HG03378 (cell line): ENCODE results near the gene XYLT1.

Experiments
- ATAC-seq: cut with Tn5 transposase; IDR thresholded peaks from one replicate; pipeline ENCODE4 v1.9.1; 2021; ENCODE audit warnings: mild to moderate bottlenecking, moderate library complexity; ENCODE audit not compliant: unreplicated experiment

XYLT1 gene

DNA sequence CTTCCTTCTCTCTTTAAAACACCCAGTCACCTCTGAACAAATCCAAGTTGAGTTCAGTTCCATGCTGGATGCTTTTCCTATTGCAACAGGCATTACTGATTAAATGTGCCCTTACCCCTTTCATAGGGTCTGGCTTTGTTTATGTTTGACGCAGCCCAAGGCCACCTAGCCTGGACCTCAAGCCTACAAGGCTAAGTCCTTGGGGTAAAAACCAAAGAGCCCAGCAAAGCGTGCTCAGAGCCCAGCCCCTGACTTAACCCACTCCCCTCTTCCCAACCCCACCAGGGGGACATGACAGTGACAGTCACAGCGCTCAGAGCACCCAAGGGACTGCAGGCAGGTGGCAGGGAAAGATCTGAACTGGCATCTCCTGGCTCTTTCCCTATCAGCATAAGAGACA is 200.6 kb downstream of the XYLT1 start:
- no peak for ATAC-seq

DNA sequence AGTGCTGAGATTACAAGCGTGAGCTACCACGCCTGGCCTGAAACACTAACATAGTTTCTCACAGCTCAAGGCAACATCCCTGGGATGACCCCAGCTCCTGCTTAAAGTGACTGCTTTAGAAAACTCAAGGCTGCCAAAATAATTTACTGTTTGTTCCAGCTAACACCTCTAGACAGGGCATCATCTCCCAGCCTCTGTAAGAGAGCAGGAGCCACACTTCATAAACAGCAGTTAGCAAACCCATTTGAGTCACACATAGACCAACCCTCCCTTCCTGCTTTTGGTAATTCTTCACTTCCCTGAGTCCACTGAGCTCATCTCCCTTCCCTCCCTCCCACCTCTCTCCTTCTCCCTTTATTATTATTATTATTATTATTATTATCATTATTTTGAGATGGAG is 201.3 kb downstream of the XYLT1 start:
- ATAC-seq, result no peak

DNA sequence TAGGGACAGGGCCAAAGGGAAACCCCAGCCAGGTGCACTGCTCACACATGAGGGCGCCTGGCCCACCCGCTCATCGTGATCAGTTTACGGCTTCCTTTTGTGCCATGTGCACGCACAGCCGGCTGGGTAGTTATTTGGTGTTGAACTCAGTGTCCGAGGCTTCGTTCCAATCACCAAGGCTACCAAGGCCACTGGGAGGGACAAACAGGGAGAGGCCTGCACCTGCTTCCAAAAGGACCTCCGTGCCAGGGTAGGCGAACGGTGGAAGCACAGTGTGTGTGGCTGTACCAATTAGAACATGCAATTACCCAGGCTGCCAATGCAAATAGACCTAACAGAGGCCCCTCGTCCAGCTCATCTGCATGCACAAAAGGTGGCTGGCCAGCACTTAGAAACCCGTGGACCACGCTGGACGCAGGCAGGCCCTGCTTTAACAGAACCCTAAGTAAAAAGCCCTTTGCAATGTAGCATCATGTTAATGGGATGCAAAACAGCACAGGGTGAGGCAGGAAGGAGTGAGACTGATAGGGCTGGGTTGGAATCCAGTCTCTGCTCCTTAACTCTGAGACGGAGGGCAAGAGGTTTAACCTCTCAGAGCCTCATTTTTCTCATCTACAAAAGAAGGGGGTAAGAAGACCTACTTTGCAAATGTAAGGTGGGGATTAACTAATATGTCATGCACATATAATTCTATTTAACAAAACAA is 204.0 kb downstream of the XYLT1 start:
- no peak for ATAC-seq

DNA sequence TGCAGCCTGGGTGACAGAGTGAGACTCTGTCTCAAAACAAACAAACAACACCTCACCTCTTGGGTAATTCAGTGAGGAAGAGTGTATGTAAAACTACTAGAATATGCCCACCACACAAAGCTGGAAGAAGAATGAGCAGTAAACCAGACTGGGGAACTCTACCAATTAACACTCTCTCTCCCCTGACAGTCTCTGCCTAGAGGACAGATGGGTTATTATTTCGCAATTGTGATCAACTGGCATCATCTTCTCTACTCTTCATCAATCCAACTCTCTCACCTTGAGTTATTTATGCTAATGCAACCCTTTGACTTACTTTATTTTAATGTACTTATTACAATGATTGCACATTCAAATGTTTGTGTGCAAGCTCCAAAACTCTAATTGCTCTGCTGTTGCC is 205.6 kb downstream of the XYLT1 start:
- ATAC-seq, result no peak

DNA sequence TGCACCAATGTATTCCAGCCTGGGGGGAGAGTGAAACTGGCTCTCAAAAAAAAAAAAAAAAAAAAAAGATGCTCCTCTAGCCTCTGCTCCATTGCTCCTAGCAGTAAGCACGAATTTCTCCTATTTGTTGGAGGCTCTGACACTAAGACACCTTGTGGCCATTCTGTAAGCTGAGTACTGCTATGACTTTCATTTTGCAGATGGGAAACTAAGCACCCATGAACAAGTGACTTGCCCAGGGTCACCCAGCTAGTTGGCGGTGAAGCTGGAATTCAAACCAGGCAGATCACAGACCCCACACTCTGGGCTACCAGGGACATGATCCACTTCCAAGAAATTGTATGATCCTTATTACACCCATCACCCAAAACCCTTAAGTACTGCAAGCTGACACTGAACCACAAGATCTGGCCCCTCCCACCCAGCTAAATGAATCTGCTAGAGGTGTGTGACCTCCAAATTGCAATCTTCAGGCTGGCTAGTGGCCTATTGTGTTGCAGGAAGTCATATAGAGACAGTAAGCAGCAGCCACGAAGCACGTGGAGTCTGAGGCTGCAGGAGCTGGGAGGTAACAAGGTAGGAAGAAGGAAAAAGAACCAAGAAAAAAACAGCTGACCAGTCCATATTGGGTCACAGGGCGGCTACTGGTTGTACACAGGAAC is 209.4 kb downstream of the XYLT1 start:
- ATAC-seq, result no peak

DNA sequence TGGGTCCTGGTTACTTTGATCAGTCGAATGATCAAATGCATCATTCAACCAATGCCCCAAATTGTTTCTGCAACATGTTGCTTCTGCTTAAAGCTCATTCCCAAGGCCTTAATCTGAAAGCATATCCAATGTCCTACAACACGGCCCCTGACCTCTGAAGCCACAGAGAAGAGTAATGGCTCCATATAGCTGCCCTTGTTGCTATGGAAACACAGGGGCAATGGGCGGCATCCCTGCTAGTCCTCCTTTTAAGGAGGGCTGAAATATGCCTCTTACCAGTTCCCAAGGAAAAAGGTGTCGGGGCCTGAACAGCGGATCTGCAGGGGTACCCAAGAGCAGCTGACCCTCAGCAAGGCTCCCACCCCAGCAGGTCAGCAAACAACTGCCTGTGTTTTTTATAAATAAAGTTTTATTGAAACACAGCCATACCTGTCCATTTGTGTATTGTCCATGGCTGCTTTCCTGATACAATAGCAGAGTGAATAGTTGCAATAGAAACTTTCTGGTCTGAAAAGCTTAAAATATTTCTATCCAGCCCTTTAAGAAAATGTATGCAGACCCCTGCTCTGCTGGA is 210.4 kb downstream of the XYLT1 start:
- ATAC-seq, result no peak

DNA sequence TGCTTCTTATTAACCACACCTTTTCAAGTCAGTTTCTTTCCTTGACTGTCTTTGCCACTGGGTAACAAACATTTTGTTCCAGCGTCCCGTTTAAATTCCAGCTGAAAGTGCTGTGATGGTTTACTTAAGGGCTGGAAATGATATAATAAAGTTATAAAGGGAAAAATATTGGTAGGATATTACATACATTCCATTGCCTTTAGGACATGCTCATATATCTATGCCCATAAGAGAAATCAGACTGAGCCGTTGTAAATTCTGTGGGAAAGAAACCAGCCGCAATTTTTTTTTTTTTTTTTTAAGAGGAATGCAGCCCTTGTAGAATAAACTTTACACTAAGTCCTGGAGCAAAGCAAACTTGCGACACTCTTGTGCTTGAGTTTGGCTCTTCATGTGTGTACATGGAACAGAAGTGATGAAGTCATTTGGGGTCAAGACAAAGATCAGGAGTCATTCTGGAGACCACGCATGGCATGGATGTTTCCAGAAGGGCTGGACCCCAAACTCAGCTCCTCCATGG is 210.9 kb downstream of the XYLT1 start:
- ATAC-seq, result no peak

DNA sequence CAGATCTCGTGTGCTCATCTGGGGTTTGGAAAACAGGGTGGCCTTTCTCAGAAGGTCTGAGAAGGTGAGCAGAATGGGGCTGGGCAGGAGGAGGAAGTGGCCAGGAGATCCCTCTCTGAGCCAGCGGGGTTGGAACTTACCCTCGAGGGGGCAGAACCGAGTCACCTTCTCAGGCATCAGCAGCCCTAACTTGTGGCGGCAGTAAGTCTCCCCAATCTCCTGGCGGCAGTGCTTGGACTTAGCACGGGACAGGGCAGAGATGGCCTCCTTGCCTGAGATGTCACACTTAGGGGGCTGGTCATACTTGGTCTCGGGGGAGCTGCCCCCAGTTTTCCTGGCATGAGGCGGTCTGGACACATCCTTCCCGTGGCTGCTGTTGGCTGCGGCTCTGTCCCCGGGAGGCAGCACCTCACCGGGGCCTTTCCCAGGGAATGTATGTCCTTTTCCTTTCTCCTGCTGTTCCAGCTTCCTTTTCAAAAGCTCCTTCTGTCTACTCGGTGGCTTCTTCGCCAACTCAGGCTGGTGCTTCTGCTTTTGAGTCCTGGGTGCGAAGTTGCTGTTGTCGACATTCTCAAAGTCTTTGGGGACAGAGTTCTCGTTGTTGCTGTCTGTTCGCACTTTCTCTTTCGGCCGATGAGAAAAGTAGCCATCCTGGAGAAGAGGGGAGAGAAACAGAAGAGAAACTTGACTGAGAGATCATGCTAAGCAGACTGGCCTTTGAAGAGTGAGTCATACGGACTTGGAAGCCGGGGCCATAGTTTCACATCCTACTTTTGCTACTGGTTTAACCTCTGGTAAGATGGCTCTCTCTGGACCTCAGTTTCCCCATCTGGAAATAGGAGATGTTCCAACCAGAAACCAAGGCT is 211.7 kb downstream of the XYLT1 start:
- ATAC-seq, result peak; percentile 68

DNA sequence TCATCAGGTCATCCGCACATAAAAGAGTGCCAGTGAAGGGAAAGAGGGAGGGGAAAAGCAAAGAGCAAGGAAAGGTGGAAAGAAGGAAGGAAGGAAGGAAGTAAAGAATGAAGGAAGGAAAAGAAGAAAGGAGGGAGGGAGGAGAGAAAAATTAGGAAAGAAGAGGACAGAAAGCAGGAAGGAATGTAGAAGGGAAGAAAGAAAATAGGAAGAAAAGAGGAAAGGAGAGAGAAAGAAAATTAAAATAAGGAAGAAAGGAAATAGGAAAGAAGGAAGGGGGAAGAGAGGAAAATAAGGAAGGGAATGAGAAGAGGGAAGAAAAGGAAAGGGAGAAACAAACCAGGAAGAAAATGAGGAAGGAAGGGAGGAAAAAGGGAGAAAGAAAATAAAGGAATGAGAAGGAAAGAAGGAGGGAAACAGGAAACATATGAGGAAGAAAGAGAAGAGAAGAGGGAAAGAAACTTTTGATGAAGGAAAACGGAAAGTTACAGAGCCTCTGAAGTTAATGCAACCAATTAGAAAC is 212.6 kb downstream of the XYLT1 start:
- no peak for ATAC-seq

DNA sequence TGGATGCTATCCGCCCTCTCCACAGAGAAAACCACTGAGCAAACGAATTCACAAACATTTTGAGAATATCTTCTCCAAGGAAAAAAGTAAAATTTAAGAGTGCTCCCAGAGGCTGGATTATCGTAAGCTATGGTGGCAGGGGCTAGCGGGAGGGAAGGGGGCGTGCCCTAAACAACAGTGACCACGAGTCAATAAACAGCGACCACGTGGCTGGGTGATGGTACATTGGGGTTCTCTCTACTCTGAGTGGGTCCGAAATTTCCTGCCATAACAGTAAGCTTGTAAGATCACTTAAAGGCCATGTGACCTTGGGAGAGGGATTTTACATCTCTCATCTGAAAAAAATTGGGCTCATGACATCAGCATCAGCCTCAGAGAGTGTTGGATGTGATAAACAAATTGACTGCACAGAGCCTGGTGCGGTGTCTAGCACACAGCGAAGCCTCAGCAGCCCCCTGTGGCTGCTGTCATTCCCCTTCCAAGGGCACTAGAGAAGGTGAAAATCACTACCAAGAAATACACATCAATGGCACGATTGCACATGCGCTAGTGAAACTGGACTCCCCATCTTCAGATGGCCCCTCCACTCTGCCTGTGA is 213.2 kb downstream of the XYLT1 start:
- ATAC-seq, result no peak

DNA sequence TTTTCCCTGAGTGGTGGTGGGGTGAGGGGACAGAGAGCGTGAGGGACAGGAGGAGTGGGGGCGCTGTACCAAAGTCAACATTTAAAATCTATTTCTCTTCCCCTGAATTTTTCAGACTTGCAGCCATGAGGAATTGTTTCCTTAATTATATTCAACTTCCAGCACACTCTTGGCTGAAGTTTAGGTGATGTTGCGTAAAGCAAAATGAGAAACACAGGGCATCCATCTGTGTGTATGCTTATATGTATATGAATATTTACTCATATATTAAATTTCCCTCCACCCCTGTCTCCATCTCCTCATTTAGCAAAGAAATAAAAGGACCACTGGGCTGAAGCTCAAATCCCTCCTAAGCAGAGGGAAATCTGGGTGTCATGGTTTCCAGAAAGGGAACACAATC is 218.1 kb downstream of the XYLT1 start:
- no peak for ATAC-seq

DNA sequence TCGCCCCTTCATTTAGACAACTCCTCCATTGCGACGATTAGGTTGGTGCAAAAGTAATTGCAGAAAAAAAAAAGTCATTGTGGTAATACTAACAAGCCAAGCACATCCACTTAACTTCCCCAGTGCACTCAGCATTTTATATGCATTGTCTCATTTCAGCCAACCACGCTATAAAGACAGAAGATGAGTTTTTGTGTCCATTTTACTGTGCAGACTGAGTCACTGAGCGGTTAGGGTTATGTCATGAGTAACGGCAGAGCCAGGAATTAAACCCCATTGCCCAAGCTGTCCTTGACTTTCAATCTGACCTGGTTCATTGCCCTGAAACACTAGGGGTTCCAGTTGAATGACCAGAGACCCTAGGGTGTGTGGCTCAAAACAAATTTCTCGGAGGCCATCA is 218.7 kb downstream of the XYLT1 start:
- ATAC-seq, result no peak

DNA sequence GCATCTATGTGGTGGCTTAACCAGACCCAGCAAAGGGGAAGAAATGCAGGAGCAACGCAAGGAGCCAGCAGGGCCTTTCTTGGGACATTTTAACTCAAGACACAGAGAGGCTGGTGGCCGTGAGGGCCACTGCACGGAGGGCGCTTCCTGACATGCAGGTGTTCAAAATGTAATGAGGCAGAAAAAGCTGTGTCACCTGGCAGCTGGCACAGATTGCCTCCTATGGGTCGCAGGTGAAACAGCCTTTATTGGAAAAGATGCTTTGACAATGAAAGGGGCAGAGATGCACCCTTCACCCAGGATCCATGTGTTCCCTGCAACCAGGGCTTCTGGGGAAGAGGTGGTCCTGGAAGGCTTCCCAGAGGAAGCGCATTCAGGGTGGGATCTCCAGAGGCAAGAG is 219.3 kb downstream of the XYLT1 start:
- no peak for ATAC-seq

DNA sequence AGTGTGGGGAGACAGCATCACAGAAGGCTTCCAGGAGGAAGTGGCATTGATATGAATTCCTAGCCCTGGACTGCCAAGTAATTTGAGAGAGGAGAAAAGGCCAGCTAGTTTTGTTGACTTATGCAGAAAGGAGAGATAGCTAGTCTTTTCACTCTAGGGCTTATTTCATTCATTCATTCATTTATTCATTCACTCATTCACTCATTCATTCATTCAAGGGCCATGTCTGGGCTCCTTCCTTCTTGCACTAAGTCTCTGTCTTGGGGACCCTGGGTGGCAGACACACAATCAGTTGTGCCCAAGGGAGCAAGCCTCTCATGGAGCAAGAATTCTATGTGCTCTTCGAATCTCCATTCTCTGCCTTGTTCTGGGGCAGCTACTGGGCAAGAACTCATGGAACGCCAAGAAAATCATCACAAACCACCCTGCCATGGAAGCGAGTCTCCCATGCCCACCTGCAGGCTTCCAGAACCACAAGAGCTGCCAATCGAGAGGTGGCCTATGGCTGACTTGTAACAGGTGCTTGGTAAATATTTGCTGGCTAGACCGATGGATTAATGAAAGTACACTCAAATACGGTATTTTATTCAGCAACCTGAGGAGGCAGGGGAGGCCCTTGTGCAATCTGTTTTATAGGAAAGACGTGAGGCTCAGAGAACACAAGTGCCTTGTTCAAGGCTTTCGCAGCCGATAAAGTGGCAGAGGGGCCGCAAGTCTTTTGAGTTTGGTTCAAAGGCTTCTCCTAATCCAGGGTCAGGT is 223.6 kb downstream of the XYLT1 start:
- ATAC-seq, result no peak

DNA sequence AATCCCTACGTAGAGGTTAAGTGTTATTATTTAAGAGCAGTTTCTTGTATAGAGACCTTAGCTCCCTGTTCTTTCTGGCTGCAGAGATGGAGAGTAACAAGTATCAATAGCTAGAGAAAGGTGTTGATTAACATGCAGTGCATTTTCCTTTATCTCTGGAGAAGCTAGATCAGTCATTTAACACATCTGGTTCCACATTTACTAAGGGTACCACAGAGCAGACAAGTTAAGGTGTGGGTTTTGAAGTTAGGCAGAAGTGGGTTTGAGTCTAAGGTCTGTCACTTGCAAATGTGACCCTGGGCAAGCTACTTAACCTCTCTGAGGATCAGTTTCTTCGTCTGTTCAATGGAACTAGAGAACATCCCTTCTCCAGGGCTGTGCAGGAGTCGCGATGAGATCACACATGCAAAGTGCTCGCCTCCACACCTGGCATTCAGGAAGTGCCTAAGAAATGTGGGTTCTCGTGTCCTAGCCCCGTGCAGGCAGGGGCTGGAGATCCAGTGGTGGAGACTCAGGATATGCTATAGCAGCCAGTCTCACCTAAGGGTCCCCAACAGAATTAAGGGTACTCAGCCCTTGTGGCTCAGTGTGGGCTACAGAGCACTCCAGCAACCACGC is 224.4 kb downstream of the XYLT1 start:
- no peak for ATAC-seq

DNA sequence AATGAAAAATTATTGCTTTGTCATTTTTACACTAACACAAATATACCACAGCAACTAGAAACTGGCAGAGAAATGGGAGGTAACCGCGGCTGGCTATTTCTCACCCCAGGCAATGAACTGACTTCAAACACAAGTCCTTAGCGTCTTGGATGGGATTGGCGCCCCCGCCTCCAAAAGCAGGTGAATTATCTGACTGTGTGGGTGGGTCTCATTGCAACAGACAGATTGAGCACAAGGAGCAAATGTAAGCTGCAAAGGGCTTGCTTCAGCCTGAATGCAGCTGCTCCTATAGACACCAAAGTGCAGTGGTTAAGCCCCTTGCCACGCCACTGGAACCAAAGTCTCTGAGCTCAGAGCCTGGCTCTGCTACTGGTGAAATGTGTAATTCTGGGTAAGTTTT is 225.0 kb downstream of the XYLT1 start:
- ATAC-seq, result no peak

DNA sequence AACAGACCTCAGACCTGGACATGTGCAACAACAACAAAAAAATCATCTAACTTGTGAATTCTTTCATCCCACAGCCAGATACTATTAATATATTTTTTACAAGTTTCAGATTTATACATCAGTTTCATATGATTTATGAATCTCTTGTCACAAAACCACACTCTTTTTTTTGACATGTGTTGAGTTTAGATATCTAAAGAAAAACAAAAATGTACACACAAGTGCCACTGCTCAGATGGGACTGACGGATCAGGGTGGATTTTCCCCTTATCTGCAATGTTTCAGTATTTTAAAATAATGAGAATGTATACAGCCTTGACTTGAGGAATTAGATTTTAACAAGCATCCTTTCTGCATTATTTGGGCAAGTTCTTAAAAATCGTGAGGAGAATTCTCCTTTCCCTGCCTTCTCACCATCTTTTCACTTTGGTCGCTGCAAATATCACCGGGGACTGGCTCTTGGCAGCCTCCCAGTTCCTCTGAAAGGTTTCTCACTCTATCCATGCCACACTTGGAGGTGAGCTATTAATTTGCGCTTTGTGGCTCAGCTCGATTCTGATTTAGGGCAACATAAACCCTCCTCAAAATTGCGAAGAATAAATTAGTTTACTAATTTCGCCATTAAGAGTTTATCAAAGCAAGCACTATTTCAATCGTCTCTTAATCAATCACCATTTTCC is 225.7 kb downstream of the XYLT1 start:
- no peak for ATAC-seq

DNA sequence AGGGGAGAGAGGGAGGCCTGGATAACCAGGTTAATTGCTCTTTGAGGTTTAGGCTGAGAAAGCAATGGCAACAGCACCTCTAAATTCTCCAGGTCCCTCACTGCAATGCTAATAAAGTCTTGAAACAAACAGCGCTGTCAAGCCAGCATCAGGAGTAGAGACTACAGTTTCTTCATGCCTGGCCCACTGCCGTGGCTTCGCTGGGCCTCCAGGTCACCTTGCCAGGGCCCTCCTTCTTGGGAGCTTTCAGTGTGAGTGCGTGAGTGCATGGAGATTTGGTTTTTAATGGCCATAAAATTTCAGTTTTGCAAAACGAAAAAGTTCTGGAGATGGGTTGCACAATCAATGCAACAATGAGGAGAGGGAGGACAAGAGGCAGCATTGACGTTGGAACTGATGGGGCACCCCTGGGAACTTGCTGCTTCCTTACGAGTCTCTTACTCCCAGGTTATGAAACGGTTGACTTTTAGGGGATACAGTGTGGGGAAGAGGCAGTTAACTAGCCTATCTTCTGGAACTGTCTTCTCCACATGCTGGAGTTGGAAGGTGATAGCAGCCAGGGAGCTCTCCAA is 229.4 kb downstream of the XYLT1 start:
- no peak for ATAC-seq
